ENCODE data around the gene TAAR5.
"Not testable (repeated sequence)": the region's sequence is repeated elsewhere in the genome, so short reads cannot be mapped to it uniquely, and the experiment has no call there.

TAAR5 gene

DNA sequence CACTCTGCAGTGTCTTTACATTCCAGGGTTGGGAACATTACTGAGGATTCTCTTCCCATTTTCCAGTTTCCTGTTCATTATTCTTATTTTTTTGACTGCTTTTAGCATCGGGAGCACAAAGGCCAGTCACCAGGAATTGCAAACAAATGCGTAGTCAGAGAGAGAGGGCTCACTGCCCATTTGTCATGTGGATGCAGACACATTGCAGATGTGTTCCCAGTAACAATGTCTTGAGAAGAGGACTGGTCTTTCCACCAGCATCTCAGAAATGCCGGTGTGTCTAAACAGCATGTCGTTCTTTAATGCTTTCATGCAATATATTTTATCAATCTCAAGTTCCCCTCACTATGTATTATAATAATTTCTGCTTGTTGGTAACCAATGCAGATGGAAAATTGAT is 20.4 kb downstream of the TAAR5 start:
- DNase-seq = no peak

DNA sequence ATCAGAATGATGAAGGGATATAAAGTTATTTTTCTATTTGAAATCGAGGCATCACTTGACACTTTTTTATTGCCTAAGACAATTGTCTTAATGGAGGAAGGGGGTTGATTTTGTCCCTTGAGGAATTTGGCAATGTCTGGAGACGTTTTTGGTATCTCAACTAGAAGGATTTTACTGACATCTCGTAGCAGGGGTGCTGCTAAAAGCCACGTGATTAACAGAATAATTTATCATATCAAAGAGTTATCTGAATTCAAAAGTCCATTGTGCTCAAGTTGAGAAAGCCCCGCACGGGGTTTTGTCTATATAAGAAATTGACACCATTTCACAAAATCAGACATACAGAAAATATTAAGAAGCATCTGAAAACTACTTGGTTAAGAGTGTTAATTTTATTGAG is 20.9 kb downstream of the TAAR5 start:
- no peak for DNase-seq

DNA sequence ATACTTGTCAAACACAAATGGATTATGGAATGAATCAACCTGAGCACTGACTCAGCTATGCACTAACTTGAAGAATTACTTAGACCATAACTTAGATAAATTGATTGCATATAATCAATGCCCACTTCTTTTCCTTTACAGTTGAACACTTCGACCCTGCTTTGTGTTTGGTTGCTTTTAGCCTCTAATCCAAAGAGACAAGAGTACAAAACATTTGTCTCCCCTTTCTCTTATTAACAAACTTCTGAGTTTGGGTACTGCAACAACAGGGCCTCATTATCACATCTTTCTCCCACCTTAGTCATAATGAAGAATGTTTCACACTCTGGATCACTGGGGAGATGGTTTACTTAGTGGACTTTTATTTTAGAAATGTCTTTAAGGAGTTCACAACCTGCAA is 22.0 kb downstream of the TAAR5 start:
- no peak for DNase-seq

DNA sequence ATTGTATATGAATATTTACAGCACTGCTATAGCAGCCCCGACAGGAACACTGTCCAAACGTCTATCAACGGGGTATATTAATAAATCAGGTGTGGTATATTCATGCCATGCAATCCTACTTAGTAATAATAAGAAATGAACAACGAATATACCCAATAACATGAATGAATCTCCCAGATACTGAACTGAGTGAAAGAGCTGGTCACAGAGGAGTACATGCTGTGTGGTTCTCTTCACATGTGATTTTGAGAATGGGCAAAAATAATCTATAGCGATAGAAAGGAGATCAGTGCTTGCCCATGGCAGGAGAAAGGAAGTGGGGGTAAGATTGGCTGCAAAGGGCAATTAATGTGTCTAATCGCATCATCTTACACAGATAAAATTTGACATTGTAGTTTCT is 23.1 kb downstream of the TAAR5 start:
- DNase-seq = no peak

DNA sequence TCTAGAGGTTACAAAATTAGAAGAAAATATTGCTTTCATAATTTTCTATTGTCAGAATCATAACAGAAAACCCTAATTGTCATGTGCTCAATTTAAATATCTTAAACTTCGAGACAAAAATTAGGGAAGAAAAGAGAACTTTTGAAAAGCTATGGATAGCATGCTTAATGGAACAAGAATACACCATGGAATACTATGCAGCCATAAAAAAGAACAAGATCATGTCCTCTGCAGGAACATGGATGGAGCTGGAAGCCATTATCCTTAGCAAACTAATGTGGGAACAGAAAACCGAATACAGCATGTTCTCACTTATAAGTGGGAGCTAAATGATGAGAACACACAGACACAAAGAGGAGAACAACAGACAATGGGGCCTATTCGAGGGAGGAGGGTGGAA is 29.5 kb downstream of the TAAR5 start:
- DNase-seq = not testable (repeated sequence)

DNA sequence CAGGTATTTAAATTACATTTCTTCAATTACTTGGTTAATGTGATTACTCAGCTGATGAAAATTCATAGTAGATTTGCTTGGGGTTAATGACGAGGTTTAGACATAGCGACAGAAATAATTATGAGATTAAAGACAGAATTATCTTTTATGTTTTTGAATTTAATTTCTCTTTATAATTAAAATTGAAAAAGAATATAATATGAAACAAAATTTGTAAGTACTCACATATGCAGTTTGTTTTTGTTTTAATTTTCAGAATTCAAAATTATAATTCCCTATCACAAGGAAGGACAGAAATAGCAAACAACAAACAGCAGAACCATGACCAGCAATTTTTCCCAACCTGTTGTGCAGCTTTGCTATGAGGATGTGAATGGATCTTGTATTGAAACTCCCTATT is 37.2 kb downstream of the TAAR5 start, which contains the start of gene TAAR8:
TSS of gene TAAR8 (plus strand) at position 301 of the 400 bp plus-strand sequence. CDS start at position 322, 21 bp downstream.
- no peak for DNase-seq

DNA sequence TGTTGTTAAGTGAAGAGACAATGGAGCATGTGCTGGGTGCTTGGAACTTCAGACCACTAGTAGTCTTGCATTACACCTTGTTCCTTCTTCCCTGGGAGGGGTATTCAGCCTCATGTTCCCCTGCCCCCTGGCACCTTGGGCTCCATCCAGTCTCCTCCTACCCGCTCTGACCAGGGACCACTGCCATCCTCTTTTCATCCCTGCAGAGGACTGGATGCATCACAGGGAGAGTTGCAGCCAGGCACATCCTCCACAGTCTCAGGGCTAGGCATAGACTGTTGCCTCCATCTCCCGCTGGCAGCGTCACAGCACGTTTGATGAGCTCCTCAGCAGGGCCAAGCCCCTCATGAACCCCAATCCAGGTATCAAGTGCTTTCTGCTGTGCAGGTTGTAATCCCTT is 38.3 kb downstream of the TAAR5 start:
- no peak for DNase-seq

DNA sequence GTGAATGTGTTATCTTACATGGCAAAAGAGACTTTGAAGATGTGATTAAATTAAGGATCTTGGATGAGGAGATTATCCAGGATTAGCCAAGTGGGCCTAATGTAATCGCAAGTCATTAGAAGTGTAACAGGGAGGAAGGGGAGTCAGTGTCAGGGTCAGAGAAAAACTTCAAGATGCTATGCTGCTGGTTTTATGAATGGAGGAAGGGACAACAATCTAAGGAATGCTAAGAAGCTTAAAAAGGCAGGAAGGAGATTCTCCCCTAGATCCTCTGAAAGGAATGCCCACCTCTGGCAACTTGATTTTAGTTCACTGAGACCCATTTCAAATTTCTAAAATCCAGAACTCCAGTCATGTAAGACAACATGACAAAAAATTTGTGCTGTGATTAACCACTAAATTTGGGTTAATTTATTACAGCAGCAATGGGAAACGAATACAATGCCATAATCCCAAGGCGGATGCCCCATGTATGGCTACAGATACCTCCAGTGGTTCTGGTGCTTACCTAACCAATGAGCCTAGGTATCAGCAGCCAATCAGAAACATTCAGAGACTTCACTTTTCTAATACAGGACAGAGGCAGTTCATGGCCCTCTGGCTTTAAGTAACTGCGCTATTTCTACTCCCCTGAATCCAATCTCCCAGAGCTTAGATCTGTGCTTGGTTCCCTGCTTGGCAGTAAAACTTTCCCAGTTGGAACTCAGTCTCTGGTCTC is 40.6 kb downstream of the TAAR5 start:
- DNase-seq = no peak

DNA sequence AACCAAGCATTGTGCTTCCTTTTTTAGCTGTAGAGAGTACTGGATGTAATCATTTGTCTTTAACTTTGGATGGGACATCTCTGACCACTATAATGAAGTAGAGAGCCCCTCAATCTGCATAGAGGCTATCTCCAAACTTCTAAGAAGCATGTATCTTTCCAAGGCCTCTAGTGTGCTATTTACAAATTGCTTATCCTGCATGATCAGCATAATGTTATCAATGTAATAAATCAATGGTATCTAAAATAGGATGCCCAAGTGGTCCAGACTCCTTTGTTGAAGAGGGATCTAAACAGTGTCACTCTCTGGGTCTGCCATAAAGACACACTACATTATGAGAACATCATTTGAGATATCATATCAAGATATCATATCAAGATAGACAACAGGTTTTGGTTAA is 44.7 kb downstream of the TAAR5 start:
- no peak for DNase-seq
